Mammary epithelial cell (primary cell): ENCODE data around the gene IL5RA.

Experiments
- CTCF ChIP-seq, 2 donors: IDR thresholded peaks in 1 of 2; conservative IDR thresholded peaks in 1 of 2; 2 replicates each; pipeline ENCODE4 v1.5.1; 2011 to 2012; ENCODE audit warnings: inconsistent platforms in 2 of 2, low read length in 2 of 2, mild to moderate bottlenecking in 2 of 2, control low read depth in 1 of 2, low read depth in 1 of 2; ENCODE audit not compliant: insufficient read depth in 1 of 2; ENCODE audit errors: extremely low read depth in 1 of 2
- EZH2 ChIP-seq: IDR thresholded peaks from 2 replicates; pipeline ENCODE4 v1.6.1; 2012; ENCODE audit warnings: low read length, inconsistent platforms, borderline replicate concordance

- TF ChIP-seq EZH2 (no peak), CTCF (conservative IDR thresholded peaks at IDR 0.05 in 1 of 2, IDR thresholded peaks at IDR 0.05 in 1 of 2; ENCODE audit: extremely low read depth in 1 of 2, insufficient read depth in 1 of 2, low read depth in 1 of 2, low read length in 2 of 2) (no peak)
Observed at GRCh38 chr3:3113042-3113709, 3.0 kb upstream of the IL5RA start.
